GM15510 (cell line): Measurements from ENCODE around the gene ATF5.
A peak's percentile ranks its signal among the peaks of the same experiment; 100 is the strongest.

ENCODE experiments used
- POLR2A ChIP-seq: IDR thresholded peaks from 3 replicates; pipeline ENCODE4 v1.6.1; 2011; ENCODE audit warnings: borderline replicate concordance; ENCODE audit not compliant: insufficient read length; ENCODE audit errors: extremely low read depth

The ATF5 gene

GRCh38 chr19:49926515-49926914, 2.5 kb upstream of the ATF5 start:
- no peak for TF ChIP-seq POLR2A

- no peak for TF ChIP-seq POLR2A
Measured at GRCh38 chr19:49927526-49928264, 1.3 kb upstream of the ATF5 start.

- peak; percentile 95 for TF ChIP-seq POLR2A
Measured at GRCh38 chr19:49929611-49930482, 842 bp downstream of the ATF5 start.

- TF ChIP-seq POLR2A: no peak
Measured at GRCh38 chr19:49930483-49931011, 1.5 kb downstream of the ATF5 start.

- TF ChIP-seq POLR2A: peak; percentile 13
Measured at GRCh38 chr19:49931293-49932040, 2.5 kb downstream of the ATF5 start.

GRCh38 chr19:49932041-49932451, 3.0 kb downstream of the ATF5 start:
- TF ChIP-seq POLR2A: peak; percentile 9

GRCh38 chr19:49932731-49933131, 3.7 kb downstream of the ATF5 start:
- peak; percentile 36 for TF ChIP-seq POLR2A

- TF ChIP-seq POLR2A: no peak
Measured at GRCh38 chr19:49933643-49934042, 4.6 kb downstream of the ATF5 start.

GRCh38 chr19:49936549-49936948, 7.5 kb downstream of the ATF5 start:
- TF ChIP-seq POLR2A: no peak

- TF ChIP-seq POLR2A: no peak
Measured at GRCh38 chr19:49937750-49938381, 8.9 kb downstream of the ATF5 start.

GRCh38 chr19:49938662-49939061, 9.7 kb downstream of the ATF5 start:
- no peak for TF ChIP-seq POLR2A

- no peak for TF ChIP-seq POLR2A
Measured at GRCh38 chr19:49939721-49940481, 10.9 kb downstream of the ATF5 start.

- no peak for TF ChIP-seq POLR2A
Measured at GRCh38 chr19:49940482-49940791, 11.4 kb downstream of the ATF5 start.

GRCh38 chr19:49946415-49946814, 17.4 kb downstream of the ATF5 start:
- no peak for TF ChIP-seq POLR2A
